ENCODE data around the gene SLC1A3.
"Not testable (repeated sequence)": the region's sequence is repeated elsewhere in the genome, so short reads cannot be mapped to it uniquely, and the experiment has no call there.

SLC1A3 gene

DNA sequence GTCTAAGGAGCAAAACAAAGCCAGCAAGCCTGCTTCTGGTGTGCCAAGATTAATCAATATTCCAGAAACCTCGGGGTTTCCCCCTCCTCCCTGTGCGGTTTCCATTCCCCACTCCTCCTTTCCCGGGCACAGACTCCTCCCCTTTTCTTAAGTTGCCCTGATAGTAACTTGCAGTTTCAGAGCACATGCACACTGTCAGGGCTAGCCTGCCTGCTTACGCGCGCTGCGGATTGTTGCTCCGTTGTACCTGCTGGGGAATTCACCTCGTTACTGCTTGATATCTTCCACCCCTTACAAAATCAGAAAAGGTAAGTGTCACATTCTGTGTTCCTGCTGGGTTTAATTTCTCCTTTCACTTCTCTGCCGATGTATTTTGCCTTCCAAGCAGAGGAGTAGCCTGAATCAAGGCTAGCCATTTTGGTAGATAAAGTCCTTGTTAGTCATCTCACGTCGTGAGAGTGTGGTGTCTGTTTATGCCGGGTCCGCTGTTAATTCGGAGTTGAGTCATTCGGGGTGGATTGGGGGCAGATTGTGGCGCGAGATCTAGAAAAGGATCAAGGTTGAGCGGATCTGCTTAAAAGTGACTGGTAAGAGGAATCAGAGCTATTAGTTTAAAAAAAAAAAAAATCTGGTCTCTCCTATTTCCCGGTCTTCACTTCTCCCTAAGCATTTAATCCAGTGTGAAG is at the start of gene SLC1A3:
Gene SLC1A3, plus strand, starts transcription at position 179 of the 686 bp plus-strand sequence. CDS start 1,818 bp downstream, outside the sequence.
- peak; percentile 13 to 21 (median 13) for DNase-seq (ENCODE audit: low read depth in 2 of 3, low spot score in 2 of 3)

DNA sequence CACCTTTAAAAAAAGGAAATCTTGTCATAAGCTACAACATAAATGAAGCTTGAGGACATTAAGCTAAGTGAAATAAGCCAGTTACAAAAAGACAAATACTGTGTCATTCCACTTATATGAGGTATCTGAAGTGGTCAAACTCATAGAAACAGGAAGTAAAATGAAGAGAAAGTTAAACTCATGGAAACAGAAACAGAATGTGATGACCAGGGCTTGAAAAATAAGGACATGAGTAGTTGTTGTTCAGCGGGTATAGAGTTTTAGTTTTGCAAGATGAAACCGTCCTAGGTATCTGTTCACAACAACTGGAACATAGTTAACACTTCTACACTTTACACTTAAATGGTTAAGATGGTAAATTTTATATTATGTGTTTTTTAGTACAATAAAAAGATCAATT is 47.8 kb upstream of the SLC1A3 start:
- no peak for DNase-seq (ENCODE audit: low read depth in 2 of 3, low spot score in 2 of 3)

DNA sequence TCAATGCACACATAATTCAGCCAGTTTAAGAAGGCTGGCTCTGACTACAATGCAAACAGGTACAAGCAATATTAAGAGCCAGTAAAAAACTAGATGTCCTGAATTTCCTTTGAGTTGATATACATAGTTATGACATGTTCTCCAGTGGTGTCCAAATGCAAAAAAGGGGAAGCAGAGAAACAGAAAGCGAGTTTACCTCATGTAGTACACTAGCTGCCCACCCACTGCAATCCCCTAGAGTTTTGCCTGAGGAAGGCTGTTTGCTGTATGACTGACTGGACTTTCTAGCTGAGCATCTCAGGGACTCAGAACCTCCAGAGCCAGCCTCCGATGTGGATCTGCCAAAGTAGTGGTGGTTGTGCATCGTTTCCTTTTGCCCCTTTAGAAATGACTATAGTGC is 44.8 kb upstream of the SLC1A3 start:
- DNase-seq (ENCODE audit: low read depth in 2 of 3, low spot score in 2 of 3) = no peak

GRCh38 chr5:36569491-36569890 is 36.9 kb upstream of the SLC1A3 start:
- no peak for DNase-seq (ENCODE audit: low read depth in 2 of 3, low spot score in 2 of 3)

GRCh38 chr5:36570301-36571095 is 35.9 kb upstream of the SLC1A3 start:
- no peak for DNase-seq (ENCODE audit: low read depth in 2 of 3, low spot score in 2 of 3)

GRCh38 chr5:36571401-36572042 is 34.9 kb upstream of the SLC1A3 start:
- no peak for DNase-seq (ENCODE audit: low read depth in 2 of 3, low spot score in 2 of 3)

- no peak for DNase-seq (ENCODE audit: low read depth in 2 of 3, low spot score in 2 of 3)
Observed at GRCh38 chr5:36573438-36573837, 33.0 kb upstream of the SLC1A3 start.

DNA sequence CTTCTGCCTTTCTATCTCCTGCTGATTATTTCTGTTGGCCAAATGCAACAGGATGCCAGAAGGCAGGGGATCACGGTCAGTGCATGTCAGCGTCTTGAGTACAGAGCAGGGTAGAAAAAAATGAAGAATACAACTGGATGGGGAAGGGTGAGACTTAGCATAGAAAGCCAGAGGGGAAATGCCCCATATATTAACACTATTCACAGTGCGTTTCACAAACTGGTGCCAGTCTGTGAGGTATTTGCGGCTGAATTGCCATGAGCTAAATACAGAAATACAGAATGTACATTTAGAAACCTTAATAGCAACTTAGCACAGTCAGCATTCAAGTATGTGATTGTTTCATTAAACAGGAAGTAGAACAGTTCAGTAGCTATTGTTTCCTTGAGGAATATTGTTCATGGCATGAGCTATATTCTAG is 31.0 kb upstream of the SLC1A3 start:
- DNase-seq (ENCODE audit: low read depth in 2 of 3, low spot score in 2 of 3) = no peak

- no peak for DNase-seq (ENCODE audit: low read depth in 2 of 3, low spot score in 2 of 3)
Observed at GRCh38 chr5:36576721-36577120, 29.7 kb upstream of the SLC1A3 start.

GRCh38 chr5:36579858-36580257 is 26.5 kb upstream of the SLC1A3 start:
- not testable (repeated sequence) for DNase-seq (ENCODE audit: low read depth in 2 of 3, low spot score in 2 of 3)

DNA sequence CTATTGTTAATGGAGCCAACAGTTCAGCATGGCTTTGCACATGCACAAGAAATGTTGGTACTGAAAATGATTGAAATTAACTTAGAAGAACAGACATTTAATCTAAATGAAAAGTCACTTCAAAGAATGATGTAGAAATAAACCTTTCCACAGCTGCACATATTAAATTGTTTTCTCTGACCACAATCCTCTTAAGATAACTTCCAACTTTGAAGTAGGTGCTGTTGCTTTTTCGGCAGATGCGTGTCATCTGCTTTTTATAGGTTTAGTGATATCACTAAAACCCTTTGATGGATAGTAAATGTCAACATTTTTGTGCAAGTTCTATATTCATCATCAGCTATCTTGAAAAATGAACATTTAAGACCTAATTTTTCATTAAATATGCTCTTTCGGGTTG is 25.3 kb upstream of the SLC1A3 start:
- DNase-seq (ENCODE audit: low read depth in 2 of 3, low spot score in 2 of 3) = no peak

DNA sequence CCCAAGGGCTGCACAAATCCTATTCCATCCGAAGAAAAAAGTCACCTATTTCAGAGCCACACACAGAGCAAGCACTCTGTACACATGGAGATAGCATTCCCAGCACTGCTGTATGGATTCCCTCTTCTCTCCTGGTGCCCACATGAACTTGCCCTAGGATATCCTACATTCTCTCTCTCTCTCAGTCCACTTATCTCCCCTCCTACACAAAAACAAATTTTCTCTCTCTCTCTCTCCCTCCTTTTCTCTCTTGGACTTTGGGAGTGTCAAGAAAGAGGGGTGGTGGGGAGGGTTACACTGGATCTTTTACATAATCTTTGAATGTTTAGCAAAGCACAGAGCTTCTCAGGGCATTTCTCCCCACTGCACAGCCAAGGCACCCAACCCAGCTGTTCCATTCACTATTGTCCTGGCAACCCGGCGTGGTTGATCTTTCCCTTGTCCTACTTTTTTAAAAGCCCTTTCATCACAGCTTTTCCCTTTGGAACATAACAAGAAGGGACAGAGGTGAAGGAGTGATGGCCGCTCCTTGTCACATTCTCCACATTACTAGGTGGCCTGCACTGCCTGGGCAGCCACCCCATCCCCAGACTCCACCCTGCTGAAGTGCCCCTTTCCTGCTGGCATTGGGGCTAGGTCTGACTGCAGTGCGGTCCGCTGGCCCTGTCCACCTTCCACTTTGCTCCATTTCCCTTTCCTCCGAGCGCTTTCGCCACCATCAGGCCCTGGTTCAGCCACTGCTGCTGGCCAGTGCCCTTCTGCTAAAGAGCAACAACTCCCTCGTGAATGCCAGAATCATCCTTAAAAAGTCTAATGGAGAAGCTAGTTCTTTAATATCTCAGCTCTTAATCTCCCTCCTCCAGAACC is 22.2 kb upstream of the SLC1A3 start:
- no peak for DNase-seq (ENCODE audit: low read depth in 2 of 3, low spot score in 2 of 3)

GRCh38 chr5:36585701-36586100 is 20.7 kb upstream of the SLC1A3 start:
- DNase-seq (ENCODE audit: low read depth in 2 of 3, low spot score in 2 of 3) = no peak

DNA sequence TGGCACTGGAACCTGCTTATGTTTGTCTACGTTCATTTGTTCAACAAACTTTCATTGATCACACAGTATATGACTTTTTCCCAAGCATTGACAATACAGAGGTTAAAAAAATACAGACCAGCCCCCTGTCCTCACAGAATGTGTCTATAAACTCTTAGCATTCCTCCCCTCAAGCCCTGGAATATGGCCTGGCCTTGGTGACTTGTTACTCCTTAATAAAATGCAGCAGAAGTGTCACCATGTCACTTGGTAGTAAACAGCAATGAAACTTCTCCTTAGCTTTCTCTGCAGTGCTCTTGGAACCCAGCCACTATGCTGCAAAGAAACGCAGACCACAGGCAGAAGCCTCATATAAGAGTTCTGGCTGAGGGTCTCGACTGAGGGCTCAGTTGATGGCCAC is 19.1 kb upstream of the SLC1A3 start:
- no peak for DNase-seq (ENCODE audit: low read depth in 2 of 3, low spot score in 2 of 3)

DNA sequence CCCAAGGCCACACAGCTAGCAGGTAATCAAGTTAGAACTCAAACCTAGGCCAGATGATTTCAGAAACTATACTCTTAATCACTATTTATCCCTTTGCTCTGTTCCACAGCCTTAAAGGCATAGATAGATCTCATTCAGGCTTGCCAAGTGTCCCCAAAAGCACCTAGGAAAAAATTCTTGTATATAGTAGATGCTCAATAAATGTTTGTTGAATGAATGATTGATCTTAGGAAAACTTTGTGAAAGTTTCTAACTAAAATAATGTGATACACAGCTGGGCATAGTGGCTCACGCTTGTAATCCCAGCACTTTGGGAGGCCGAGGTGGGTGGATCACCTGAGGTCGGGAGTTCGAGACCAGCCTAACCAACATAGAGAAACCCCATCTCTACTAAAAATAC is 16.7 kb upstream of the SLC1A3 start:
- not testable (repeated sequence) for DNase-seq (ENCODE audit: low read depth in 2 of 3, low spot score in 2 of 3)

- no peak for DNase-seq (ENCODE audit: low read depth in 2 of 3, low spot score in 2 of 3)
Observed at GRCh38 chr5:36590513-36591286, 15.7 kb upstream of the SLC1A3 start.

DNA sequence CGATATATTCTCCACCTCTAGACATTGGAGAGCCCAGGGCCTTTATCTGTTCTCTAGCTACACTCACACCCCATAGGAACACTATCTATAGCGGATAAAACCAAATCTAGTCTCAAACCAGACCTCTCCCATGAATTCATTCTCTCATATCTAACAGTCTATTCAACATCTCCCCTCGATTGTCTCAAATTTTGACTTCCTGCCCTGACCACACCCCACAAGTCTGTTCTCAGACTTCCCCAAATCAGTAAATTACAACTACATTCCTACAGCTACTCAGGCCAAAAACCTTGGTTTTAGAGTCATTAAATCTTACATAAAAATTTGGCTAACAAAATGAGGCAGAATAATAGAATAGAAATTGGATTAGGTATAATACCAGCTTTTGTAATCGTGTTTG is 12.5 kb upstream of the SLC1A3 start:
- no peak for DNase-seq (ENCODE audit: low read depth in 2 of 3, low spot score in 2 of 3)

GRCh38 chr5:36596247-36596646 is 10.2 kb upstream of the SLC1A3 start:
- no peak for DNase-seq (ENCODE audit: low read depth in 2 of 3, low spot score in 2 of 3)

DNA sequence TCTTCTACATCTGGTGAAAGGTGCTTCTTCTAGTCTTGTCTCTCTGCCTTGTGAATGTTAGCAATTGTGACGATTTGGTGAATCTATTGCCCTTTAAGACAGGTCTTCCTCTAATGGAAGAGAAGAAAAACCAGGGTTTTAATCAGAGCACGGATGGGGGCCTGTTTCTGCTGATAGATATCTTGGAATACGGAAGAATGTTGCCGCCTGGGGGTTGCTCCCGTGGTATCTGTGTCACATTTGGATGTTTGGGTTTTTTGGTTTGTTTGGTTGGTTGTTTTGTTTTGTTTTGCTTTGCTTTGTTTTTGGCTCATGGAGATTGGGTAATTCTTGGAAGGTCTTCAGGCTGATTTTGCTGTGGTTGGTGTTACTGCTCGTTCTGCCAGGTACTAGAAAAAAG is 9.7 kb upstream of the SLC1A3 start:
- no peak for DNase-seq (ENCODE audit: low read depth in 2 of 3, low spot score in 2 of 3)

- no peak for DNase-seq (ENCODE audit: low read depth in 2 of 3, low spot score in 2 of 3)
Observed at GRCh38 chr5:36598045-36598444, 8.4 kb upstream of the SLC1A3 start.

Measured in activated CD8-positive, alpha-beta memory T cell treated with anti-CD3 and anti-CD28 coated beads for 48 hours (primary cell).